GM19023 (cell line): ENCODE results near the gene DAPK2.
"Not testable (repeated sequence)": the region's sequence is repeated elsewhere in the genome, so short reads cannot be mapped to it uniquely, and the experiment has no call there.

Experiments
- ATAC-seq: cut with Tn5 transposase; IDR thresholded peaks from one replicate; pipeline ENCODE4 v1.9.1; 2021; ENCODE audit warnings: mild to moderate bottlenecking, moderate library complexity; ENCODE audit not compliant: unreplicated experiment

DAPK2 gene

GRCh38 chr15:63977119-63977518 lies 69.2 kb downstream of the DAPK2 start:
- ATAC-seq, result no peak

DNA sequence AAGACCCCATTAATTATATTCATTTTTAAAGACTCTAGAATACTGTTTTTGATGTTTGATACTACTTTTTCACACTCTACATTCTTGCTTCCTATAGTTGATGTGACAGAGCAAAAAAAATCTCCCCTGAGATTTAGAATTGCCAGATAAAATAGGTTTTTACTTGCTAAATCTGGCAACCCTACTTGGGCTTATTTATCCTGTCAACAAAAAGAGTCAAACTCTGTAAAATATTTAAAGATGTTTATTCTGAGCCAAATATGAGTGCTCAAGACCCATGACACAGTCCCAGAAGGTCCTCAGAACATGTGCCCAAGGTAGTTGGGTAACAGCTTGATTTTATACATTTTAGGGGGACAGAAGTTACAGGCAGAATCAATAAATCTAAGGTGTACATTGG lies 72.3 kb downstream of the DAPK2 start:
- no peak for ATAC-seq

GRCh38 chr15:63973212-63974009 lies 72.9 kb downstream of the DAPK2 start:
- no peak for ATAC-seq

DNA sequence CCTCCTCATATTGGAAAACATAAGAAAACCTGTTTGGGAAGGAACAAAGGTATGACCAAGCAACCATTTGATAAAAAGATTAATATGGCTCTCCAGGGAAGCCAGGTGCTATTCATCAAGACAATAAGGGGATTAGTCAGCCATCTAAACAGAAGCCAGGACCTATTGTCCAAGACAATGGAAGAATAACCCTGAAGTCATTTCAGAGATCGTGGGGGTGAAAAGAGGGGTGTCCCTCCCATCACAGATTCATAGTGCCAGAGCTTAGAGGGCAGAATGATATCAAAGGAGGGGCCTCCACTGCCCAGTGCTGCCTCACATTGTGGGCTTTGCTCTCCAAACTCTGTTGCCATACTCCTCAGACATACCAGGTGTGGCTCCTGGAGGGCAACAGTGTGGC lies 73.5 kb downstream of the DAPK2 start:
- no peak for ATAC-seq

- ATAC-seq, result no peak
Observed at GRCh38 chr15:63971904-63972303, 74.4 kb downstream of the DAPK2 start.

- ATAC-seq, result no peak
Observed at GRCh38 chr15:63971427-63971805, 74.9 kb downstream of the DAPK2 start.

DNA sequence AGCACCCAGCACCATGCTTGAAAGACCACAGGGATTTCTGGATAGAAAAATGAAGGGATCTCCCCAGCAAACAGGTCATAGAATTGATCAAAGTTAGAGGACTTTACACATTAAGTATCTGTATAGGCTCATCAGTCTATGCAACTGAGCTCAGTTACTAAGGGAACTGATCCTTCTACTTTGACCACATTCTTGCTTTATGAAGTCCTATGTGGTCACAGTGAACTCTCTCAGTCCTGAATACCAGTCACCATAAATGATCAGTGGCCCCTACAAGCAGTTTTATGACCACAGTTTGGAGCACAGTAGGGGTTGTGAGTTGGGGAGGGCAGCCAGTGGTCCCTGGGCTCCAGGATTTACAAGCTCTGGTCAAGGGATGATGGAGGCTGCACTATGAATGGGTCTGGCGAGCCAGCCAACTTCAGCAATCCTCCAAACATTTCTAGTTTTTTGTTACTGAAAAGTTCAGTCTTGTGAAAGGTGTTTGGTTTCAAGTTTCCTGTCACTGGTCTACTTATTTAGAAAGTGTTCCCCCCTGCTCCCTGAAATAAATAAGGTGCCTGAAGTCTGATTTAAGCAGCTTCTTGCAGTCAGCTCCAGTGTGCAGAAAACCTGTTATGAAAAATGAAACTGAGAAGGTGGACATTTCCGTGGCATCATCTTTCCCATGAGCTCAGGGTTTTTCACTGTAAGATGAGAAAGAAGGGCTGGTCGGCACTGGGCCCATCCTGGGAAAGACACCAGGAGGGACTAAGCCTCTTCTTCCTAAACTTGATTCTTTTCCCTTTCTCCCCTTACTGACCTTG lies 75.5 kb downstream of the DAPK2 start:
- ATAC-seq, result peak; percentile 93

GRCh38 chr15:63969652-63970421 lies 76.4 kb downstream of the DAPK2 start:
- ATAC-seq, result no peak

DNA sequence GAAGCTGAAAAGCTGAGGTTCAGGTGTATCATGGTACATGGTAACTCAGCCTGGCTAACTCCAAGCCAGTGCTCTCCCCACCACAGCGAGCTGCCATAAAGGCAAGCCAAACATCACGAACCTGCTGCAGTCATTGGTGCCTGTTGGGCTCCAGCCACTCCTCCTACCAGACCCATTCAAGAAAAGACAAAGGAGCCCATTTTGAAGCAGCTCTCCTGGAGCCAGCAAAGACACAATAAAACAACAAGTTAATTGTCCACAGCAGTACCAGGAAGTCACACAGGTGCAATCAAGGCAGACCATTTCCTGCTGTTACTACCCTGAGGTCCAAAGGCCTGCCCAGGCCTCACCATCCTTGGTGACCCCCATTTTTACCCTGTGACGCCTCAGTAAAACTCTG lies 77.6 kb downstream of the DAPK2 start:
- no peak for ATAC-seq

- no peak for ATAC-seq
Observed at GRCh38 chr15:63968122-63968524, 78.2 kb downstream of the DAPK2 start.

DNA sequence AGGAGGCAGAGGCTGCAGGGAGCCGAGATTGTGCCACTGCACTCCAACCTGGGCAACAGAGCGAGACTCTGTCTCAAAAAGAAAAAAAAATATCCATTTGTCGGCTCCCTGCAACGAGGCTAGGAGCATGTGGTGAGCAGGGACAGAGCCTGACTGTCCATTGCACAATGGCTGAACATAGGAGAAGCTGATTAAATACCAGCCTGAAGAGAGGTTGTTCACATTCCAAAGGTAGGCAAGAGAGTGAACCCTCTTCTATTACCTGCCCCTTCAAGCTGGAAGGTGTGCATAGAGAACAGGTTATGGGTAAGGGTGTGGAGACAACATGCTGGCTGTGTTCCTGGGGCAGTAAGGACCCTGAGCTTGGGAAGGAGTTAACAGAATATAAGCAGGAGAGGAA lies 78.7 kb downstream of the DAPK2 start:
- ATAC-seq, result no peak

- not testable (repeated sequence) for ATAC-seq
Observed at GRCh38 chr15:63962947-63963721, 83.2 kb downstream of the DAPK2 start.

DNA sequence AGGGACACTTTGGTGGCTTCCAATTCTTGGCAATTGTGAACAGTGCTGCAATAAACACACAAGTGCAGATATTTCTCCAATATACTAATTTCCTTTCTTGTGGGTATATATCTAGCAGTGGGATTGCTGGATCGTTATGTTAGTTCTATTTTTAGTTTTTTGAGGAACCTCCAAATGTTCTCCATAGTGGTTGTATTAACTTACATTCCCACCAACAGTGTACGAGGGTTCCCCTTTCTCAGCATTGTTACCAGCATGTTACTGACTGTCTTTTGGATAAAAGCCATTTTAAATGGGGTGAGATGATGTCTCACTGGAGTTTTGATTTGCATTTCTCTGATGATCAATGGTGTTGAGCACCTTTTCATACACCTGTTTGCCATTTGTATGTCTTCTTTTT lies 92.8 kb downstream of the DAPK2 start:
- ATAC-seq, result no peak

DNA sequence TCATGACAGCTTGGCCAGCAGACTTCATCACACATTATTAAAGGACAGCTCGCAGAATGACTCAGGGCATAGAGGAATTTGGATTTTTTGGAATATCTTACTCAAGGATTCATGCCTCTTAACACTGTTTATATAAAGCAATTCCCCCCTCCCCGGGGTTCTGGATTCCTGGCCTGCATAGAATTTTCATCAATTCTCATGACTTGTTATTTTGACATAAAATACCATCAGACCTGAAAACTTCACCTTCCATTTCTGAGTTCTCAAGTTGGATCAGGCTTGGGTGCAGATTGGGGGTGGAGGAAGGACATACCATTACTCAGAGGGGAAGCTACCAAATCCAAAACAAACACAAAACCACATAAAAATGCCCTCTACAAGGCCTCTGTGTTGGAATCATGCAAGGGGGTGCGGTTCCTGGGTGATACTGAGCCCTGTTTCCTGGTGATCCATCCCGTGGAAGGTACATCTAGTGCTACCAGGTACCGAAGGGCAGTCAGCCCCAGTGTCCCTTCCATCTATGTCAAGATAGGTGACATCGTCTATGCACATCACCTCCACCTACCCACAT lies 95.3 kb downstream of the DAPK2 start:
- no peak for ATAC-seq

- ATAC-seq, result no peak
Observed at GRCh38 chr15:63948971-63949370, 97.3 kb downstream of the DAPK2 start.

DNA sequence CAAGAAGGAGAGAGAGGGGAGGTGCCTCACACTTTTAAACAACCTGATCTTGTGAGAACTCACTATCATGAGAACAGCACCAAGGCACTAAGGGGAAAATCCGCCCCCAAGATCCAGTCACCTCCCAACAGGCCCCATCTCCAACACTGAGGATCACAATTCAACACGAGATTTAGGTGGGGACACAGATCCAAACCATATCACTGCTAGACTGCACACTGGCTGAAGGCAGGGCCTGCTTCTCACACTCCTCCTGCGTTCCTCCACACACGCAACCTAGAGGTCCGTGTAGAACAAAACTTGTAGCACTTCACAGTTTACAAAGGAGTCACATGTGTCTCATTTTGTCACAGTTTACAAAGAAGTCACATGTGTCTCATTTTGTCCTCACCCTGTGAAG lies 97.8 kb downstream of the DAPK2 start:
- ATAC-seq, result no peak

DNA sequence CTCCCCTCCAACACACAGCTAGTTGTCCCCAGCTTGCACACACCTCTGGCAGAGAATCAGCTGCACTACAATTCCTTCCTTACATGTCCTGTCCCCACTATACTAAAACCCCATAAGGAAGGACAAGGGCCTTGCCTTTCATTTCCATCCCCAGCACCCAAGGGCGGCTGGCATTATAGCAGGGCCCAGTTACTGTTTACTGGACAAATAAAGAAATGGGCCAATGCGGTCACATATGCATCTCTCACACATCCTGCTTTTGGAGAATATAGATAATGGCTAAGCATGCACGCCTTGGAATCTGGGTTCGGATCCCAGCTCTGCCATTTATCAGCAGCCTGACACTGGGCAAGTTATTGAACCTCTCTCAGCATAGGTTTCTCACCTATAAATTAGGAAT lies 99.1 kb downstream of the DAPK2 start:
- ATAC-seq, result no peak

DNA sequence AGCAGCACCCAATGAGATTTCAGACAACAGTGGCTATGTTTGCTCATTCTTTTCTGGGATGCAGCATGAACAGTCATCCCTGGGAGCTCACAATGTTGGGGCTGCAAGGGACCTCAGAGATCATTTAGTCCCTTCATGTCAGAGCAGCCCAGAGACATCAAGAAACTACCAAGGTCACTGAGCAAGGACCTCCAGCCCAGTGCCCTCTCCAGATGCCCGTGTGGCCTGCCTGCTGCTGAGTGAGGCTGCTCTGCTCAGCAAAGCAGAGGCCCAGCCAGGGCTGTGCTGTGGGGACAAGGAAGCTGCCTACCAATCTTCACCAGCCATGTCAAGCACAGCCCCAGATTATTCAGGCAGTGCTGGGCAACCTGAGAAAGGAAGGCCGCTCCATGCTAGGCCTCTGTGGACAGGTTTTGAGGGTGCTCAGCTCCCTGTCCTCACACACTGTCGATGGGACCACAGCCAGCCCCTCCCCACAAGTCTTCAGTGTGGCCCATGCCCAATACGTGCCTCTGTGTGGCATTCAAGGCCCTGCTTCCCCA lies 99.7 kb downstream of the DAPK2 start:
- ATAC-seq, result no peak

DNA sequence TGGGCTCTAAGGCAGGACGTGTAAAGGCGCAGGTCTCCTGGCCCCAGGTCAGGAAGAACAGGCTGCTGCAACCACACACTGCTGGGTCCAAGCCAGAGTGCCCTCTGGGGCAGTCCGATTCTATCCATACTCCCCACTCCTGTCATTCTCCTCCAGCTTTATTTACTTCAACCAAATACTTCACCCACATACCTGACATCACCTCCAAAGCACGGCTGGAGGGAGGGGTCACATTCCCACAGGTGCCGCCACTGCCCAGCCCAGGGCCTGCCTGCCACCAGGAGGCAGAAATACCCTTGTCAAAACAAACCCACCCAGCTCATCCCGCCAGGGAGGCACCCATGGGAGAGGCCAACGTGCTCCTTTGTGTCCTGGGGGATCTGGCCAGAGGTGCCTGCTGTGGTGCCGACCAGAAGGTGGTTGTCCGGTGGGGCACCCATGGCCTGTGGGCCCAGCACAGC lies 100.4 kb downstream of the DAPK2 start:
- ATAC-seq, result no peak
